Measurements from ENCODE around the gene OTUB2. TPM values are rescaled to one million over a fixed set of nuclear protein-coding genes. Genes with fewer than 3 reads are reported as not detected.

OTUB2 gene
- total RNA-seq, 1 experiment from 2014 or later = 0.74 TPM

DNA sequence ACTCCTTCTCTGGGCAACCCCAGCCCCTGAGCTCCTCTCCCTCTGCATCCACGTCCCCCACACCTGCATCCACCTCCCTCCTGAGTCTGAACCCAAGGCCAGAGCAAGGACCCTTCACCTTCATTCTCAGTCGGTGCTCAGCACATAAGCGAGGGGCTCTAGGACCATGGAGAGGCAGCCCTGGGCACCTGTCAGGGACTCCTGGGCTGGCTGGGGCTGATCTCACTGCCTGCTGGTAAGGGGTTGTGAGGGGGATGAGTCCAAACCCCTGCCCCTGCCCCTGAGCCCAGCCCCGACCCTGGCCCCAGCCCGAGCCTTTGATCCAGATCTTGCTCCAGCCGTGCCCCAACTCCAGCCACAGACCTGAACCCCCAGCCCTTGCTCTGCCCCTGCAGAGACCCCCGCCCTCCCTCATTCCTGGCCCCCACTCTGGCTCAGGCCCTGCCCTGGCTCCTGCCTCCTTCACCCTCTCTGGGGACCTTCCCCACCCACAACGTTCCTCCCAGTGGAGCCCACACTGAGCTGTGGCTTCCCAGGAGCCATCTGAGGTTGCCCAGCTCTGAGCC, 29.9 kb upstream of the OTUB2 start:
- no peak for DNase-seq (ENCODE audit: extremely low read depth, low read depth)

DNA sequence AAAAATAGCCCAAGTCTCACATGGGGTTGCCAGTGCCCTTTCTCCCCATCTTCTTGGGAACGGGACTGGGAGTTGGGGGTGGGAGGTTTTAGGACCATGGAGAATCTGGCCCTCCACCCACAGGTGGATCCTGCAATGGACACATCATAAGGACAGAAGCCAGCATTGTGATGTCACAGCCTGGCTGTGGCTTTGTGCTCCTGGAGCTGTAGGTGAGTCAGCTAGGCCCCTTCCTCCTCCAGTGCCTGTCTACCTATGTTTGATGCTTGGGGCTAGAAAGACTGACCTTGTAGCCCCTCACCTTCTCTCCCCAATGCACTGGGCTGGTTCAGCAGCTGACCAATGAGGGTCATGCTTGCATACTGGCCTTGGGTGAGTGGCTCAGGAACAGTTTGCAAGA, 29.1 kb upstream of the OTUB2 start, which contains the start of gene CCDC197:
Gene CCDC197 (plus strand): TSS at position 220 of the 400 bp plus-strand sequence. CDS start 831 bp downstream, outside the sequence.
- DNase-seq (ENCODE audit: extremely low read depth, low read depth) = no peak

DNA sequence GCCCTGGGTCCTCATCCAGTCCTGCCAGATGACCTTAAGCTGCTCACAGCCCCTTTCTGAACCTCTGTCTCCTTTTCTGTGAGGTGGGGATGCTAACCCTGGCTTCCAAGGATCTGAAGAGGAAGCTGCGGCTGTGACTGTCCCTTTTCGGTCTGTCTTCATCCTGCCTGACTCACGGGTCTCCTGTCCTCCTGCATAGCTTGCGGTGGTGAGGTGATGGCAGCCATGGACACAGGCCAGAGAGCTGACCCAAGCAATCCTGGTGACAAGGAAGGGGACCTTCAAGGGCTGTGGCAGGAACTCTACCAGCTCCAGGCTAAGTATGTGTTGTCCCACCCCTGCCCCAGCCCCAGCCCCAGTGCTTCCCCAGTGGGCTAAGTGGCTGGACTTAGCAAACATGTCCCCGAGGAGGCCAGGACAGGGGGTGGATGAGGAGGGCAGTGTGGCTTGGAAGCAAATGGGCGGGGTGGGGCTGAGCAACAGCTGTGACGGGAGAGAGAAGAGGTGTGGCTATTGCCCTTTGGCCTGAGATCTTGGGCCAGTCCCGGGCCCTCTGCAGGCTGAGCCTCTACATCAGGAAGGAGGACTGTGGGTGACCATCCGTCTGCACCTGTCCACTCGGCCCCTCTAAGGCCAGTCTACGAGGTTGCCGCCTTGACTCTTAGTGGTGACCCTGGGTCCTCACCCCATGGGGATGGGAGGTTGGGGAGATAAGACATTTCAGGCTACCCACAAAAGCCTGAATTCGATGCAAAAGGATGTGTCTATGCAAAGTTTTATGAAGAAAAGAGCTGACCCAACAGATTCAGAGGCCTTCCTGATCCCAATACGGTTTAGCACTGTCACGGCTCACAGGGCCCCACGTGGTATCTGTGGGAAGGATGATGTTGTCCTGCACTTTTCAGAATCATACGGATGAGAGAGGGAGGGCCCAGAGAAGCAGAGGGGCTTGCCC, 27.9 kb upstream of the OTUB2 start:
- DNase-seq (ENCODE audit: extremely low read depth, low read depth) = no peak

DNA sequence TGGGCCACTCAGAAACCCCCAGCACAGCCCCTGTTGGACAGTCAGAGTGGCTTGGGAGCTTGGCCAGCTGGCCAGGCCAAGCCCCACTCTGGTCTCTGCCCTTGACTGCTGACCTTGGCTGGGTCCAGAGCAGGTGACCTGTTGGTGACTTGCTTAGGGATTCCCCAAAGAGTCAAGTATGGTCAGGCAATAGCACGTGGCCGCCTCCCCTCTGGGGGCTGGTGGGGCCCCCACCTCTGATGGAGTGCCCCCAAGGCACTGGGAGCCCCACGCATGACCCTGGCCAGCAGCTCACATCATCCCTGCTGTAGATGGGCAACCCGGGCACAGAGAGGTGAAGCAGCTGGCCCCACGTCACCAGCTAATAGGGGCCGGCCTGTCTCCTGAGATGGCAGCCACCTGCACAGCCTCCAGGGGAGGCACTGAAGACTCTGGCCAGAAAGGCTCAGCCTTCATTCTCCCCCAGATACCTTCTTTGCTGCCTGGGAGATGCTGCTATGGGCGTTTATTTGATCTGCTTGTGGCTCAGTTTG, 27.2 kb upstream of the OTUB2 start:
- no peak for DNase-seq (ENCODE audit: extremely low read depth, low read depth)

DNA sequence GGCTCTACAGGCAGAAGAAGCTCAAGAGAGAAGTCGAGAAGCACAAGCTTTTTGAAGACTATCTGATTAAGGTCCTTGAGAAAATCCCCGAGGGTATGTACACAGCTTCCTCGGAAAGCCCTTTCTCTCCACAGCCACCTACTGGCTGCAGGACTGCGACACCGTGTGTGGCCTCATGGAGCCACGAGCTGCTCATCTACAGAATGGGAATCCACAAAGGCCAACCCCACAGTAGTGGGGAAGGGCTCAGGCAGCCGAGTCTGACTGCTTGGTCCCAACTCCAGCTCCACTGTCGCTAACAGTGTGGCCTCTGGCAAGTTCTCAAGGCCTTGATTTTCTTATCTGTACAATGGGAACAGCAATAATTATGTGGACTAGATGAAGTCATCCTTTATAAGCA, 26.6 kb upstream of the OTUB2 start:
- DNase-seq (ENCODE audit: extremely low read depth, low read depth) = no peak

DNA sequence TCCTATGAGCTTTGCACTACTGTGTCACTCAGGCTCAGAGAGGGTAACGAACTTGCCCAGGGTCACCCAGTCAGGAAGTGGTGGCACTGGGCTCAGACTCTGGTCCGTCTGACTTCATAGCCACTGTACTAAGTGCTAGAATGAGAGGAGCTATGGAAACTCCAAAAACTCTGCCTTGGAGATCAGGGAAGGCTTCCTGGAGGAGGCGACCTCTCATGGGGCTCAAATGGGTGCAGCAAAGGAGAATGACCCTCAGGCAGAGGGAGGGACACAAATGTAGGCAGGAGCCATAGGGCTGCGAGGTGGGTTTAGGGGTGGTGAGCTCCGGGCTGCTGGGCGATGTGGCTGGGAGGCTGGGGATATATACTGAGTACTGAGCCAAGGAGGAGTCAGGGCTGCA, 25.9 kb upstream of the OTUB2 start:
- DNase-seq (ENCODE audit: extremely low read depth, low read depth) = no peak

DNA sequence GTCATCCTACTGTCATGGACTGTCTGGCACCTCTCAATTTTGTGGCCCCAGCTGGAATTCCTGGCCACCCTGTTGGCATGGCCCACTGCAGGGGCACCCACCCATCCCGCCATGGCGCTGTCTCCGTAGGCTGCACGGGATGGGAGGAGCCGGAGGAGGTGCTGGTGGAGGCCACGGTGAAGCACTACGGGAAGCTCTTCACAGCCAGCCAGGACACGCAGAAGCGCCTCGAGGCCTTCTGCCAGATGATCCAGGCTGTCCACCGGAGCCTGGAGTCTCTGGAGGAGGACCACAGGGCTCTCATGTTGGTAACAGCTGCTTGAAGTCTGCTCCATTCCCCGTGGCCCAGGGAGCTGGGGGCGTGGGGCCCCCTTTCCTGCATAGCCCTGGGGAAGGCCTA, 25.1 kb upstream of the OTUB2 start:
- DNase-seq (ENCODE audit: extremely low read depth, low read depth) = no peak

DNA sequence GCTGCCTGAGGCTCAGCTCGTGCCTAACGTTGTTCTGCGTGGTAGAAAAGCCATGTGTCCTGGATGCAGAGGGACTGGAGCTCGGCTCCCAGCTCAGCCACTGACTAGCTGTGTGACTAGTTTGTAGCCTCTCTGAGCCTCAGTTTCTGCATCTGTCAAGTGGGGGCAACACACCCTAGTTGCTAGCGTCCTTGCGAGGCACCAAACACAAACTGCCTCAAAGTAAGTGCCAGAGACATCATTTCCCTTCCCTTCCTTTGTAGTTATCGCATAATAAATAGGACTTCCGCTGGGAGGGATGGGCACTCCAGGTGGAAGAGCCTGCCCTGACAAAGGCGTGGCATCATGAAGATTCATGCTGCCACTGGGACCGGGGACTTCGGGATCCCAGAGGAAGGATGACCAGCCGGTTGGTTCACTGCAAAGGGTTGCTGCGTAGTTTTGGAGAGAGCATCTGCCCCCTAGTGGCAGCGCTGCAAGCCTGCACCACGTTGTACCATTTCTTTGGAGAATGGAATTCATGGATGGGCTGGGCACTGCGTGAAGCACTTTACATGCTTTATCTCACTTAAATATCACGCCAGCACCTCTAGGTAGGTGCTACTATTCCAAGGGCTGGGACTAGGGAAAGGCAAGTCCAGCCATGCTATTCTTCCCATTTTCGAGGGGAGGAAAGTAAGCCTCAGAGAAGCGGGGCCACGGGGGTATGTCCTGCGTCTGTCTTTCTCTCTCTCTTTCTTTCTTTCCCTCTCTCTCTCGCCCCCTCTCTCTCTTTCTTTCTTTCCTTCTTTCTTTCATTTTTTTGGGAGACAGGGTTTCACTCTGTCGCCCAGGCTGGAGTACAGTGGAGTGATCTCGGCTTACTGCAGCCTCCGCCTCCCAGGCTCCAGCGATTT, 24.4 kb upstream of the OTUB2 start:
- DNase-seq (ENCODE audit: extremely low read depth, low read depth) = peak; percentile 58

DNA sequence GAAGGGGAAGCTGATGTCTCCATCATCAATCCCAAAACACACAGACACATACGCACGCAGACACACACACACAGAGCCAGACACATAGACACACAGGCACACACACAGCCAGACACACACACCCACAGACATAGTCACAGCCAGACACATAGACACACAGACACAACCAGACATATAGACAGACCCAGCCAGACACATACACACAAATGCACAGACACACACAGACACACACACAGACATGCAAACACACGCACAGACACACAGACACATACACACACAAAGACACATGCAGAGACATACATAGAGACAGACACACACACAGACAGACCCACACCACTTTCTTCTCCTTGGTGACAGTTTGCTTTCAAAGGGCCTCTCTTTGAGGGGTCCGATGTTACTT, 22.7 kb upstream of the OTUB2 start:
- no peak for DNase-seq (ENCODE audit: extremely low read depth, low read depth)

DNA sequence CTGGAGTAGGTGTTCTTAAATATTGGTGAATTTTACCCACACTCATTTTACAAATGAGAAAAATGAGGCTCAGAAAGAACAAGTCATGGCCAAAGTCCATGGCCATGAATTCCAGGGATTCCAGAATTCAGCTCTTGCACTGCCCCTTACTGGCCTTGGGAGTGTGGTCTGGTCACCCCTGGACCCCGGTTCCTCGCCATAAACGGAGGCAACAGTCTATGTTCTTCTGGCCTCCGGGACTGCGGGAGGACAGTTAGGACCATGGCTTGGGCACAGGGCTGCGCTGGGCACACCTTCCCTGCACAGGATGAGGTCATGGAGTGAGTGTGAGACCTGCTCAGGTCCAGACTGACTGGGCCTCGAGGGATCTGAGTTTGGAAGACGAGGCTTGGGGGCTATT, 22.1 kb upstream of the OTUB2 start:
- DNase-seq (ENCODE audit: extremely low read depth, low read depth) = no peak

DNA sequence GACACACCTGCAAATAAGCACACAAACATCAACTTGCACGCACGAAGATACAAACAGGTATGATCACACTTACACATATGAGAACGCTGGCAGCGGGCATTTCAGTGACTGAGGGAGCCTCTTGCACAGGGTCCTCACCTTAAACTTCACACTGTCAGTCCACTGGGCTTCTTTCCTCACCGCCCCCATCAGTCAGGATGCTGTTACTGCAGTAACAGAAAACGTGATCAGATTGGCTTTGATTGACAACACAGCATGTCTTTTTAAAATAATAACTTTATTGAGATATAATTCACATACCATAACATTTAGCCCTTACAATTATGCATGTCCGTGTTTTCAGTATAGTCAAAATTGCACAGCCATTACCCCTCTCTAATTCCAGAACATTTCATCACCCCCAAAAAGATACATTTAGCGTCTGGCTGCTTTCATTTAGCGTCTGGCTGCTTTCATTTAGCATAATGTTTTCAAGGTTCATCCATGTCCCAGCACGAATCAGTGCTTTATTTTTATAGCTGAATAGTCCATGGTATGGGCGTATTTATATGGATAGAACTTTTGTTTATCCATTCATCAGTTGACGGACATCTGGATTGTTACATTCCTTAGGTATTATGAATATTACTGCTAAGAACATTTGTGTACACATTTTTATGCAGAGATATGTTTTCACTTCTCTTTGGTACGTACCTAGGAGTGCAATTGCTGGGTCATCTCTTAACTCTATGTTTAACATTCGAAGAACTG, 20.6 kb upstream of the OTUB2 start:
- no peak for DNase-seq (ENCODE audit: extremely low read depth, low read depth)

DNA sequence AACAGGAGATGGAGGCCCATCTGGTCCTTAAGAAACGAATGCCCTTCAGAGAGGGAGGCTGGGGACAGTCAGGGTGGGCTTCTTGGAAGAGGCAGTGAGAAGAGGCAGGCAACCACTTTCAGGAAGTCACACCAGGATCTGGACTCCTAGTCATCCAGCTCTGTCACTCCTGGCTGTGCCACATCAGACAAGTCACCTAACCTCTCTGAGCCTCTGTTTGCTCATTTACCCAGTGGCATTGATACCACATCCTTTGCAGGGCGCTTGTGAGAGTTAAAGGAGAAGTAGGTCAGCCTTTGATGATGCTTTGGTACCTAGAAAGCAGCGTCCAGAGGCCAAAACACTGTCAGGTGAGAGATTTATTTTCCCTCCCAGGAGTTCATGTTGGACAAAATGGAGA, 17.9 kb upstream of the OTUB2 start:
- no peak for DNase-seq (ENCODE audit: extremely low read depth, low read depth)

DNA sequence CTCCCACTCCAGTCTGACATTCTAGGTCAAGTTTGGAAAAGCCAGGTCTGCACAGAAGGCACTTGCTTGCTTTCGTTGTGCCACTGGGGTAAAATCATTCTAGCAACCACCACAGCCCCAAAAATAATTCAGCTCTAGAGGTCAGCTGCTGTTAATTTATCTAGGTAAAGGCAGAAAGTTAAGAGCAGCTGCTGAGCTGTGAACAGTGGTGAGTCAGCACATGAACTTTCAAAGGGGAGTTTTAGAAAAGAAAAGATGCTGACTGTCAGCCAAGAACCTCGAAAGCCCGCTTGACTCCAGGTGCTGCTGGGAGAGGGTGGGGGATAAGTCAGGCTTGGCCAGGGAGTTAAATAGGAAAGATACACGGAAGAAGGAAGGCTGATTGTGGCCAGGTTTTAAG, 16.4 kb upstream of the OTUB2 start:
- no peak for DNase-seq (ENCODE audit: extremely low read depth, low read depth)

DNA sequence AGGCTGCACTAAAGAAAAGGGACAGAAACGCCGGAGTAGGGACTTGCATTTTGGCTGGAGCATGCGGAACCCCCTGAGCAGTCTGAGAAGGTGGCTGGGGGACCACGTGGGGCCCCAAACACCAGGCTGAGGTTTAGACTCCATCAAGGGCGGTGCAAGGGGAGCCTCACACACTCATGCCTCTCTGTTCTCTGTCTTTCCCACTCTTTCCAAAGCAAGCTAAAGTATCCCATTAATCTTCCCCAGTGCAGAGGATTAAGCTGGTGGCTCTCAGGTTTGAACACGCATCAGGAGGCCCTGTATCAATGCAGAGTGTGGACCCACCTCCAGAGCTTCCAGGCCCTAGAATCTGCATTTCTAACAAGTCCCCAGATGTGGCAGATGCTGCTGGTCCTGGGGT, 15.5 kb upstream of the OTUB2 start:
- DNase-seq (ENCODE audit: extremely low read depth, low read depth) = no peak

DNA sequence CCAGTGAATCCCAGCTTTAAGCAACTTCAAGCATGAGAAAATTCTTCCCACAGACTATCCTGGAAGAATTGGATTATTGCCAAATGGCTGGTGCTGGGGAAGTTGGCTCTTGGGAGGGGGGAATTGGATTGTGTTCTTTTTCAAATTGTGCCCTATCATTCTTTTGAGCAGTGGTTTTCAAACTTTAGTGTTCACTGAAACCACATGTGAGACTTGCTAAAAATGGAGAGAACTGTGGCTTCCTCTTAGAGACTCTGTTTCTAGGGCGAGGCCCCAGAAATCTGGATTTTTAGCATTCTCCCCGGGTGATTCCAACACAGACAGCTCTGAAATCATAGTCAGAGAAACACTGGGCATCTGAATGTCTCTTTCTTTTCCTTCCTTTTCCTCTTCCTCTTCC, 14.3 kb upstream of the OTUB2 start:
- no peak for DNase-seq (ENCODE audit: extremely low read depth, low read depth)

DNA sequence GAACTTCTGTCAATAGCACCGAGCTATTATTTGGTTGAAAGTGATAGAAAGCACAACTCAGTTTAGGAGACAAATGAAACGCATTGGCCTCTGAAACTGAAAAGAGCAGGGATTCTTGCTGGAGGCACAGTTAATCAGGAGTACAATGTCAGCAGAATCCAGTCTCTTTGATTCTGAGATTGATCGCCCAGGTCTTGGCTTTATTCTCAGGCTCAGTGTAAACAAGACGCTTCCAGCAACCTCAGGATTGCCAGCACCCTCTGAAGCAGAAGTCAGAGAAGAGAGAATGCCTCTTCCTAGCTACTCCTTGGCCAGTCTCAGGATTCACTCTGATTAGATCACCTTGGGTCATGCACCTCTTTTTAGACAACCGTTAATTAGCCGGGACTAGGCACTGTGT, 11.8 kb upstream of the OTUB2 start:
- DNase-seq (ENCODE audit: extremely low read depth, low read depth) = no peak

DNA sequence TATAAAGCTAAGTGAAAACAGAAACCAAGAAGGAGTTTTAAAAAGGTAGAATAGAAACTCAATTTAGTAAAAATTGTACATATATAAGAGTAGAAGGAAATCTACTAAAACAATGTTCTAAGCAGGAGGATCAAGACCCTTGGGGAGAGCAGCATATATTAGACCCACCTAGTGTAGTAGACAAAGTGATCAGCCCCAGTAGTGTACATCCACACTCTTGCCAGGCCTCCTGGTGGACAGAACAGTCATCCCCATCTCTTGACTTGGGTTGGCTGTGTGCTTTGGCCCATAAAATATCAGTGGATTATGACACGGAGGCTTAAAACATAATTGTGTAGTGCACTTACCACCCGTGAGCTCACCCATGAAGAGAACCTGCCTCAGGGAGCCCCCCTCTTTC, 10.9 kb upstream of the OTUB2 start:
- no peak for DNase-seq (ENCODE audit: extremely low read depth, low read depth)

DNA sequence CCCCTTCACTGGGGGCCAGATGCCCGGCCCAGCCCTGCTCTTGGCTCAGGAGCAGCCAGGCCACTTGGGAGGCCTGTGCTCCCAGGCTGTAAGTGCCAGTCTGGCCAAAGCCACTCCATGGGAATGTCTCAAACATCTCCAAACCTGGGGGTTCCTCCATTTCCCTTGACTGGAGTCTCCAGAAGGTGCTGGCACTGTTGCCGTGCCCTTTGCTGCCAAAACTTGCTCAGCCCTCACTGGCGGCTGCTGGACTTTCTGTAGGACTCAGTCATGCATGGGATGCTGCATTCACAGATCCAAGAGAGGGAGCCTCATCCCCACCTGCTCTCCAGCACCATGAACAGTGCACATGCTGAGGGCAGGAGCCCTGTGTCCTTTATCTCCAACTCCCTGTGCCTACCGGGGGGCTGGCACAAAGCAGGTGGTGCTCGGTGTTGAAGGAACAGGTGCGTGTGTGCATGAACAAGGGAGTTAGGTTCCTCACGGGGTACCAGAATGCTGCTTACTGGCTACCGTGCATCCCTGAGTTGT, 9.6 kb upstream of the OTUB2 start:
- DNase-seq (ENCODE audit: extremely low read depth, low read depth) = no peak

DNA sequence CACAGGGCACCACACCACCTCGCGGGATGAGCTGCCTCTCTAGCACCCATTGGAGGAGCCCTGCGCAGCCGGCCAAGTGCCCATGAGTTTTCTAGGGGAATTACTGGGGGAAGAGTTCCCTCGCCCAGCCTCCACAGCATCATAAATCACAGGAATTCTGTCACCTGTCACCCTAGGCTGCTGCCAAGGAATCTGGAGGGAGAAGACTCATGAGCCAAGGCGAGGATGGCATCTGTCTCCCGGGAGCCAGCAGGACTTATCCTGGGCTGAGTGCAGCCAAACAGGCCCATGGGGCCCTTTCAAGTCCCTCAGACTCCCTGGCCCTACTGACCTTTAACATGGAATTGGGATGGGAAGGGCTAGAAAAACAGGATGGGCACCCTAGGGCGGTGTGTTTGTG, 7.8 kb upstream of the OTUB2 start:
- no peak for DNase-seq (ENCODE audit: extremely low read depth, low read depth)

DNA sequence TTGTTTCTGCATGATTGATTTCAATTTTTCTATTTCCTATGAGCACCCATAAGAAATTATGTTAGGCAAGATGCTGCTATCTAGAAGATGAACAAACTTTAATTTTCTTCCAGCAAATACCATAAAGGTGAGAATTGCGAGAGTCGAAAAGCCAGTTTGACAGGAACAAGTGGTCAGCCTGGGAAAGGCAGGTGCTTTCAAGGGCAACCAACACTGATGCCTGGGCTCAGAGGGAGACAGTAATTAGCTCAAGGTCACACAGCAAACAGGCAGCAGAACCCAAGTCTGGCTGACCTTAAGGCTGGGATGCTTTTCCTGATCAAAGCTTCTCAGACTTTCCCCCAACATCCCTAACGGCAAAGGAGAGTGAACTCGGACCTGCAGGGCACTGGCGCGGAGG, 6.8 kb upstream of the OTUB2 start:
- no peak for DNase-seq (ENCODE audit: extremely low read depth, low read depth)

Measured in NCI-H460 (cell line).